Stimulated activated CD4-positive, alpha-beta T cell treated with anti-CD3 and anti-CD28 coated beads, Interleukin-12 subunit alpha, Interleukin-12 subunit beta, amount 100 ng/mL, for 24 hours (primary cell): ENCODE measurements around the gene PMPCA.
"Not testable (repeated sequence)": the region's sequence is repeated elsewhere in the genome, so short reads cannot be mapped to it uniquely, and the experiment has no call there.

Source experiments
- DNase-seq, 2 experiments: peaks; one replicate each; pipeline ENCODE4 v3.0.0-alpha.2; 2020; ENCODE audit warnings: low read depth in 2 of 2

The PMPCA gene

DNA sequence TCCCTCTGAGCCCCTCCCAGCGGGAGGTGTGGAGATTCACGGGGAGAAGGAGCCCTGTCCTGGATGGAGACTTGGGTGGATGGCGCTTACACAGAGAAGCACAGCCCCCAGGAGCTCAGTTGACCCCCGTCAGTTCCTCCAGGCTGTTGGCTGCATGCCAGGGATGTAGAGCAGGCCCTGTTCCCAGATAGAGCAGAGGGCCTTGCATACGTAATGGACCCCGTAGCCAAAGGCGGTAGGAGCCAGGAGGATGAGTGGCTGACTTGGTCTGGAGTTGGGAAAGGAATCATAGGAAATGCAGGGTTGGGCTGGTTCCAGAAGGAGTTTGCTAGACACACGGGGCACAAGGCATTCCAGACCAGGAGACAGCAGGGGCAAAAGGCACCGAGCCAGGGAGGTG is 2.5 kb downstream of the PMPCA start:
- no peak for DNase-seq

DNA sequence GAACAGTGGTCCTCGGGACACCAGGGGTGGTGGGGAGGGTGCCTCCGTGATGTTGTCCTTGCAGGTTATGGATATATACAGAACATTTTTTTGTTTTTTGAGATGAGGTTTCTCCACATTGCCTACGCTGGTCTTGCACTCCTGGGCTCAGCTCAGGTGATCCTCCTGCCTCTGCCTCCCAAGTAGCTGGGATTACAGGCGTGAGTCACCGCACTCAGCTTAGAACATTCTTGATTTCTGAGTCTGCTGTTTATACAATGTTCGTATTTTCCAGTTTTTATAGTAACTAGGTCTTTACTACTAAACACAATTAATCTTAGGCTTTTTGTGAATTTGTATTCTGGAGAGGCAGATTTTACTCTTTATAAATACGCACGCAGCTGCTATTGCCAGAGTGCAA is 6.0 kb downstream of the PMPCA start:
- no peak for DNase-seq

DNA sequence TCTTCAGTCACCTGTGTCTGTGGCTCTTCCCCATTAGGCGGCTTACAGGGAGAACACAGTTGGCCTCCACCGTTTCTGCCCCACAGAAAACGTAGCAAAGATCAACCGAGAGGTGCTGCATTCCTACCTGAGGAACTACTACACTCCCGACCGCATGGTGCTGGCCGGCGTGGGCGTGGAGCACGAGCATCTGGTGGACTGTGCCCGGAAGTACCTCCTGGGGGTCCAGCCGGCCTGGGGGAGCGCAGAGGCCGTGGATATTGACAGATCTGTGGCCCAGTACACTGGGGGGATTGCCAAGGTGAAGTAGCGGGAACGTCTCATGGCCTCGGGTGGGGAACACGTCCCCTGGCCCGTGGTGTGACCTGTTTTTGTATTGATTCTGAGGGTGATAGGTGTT is 6.5 kb downstream of the PMPCA start:
- no peak for DNase-seq

DNA sequence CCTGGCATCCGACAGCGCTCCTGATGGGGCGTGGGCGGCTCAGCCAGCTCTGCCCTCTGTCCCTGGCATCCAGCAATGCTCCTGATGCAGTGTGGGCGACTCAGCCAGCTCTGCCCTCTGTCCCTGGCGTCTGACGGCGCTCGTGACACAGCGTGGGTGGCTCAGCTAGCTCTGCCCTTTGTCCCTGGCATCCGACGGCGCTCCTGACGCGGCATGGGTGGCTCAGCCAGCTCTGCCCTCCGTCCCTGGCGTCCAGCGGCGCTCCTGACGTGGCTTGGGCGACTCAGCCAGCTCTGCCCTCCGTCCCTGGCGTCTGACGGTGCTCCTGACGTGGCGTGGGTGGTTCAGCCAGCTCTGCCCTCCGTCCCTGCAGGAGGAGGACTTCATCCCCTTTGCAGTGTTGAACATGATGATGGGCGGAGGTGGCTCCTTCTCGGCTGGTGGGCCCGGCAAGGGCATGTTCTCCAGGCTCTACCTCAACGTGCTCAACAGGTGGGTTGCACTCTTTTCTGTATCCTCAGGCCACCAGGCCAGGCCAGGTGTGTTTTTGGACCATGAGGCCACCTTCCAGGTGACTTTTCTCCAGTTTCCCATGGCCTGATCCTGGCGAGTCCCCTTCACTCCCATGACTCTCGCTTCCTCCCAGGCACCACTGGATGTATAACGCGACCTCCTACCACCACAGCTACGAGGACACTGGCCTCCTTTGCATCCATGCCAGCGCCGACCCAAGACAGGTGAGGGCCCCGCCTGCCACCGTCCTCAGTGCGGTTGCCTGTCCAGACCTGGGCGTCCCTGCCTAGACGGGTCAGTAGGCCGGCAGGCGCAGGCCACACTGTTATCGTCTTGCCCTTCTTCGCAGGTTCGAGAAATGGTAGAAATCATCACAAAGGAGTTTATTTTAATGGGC is 8.0 kb downstream of the PMPCA start:
- DNase-seq, result no peak

DNA sequence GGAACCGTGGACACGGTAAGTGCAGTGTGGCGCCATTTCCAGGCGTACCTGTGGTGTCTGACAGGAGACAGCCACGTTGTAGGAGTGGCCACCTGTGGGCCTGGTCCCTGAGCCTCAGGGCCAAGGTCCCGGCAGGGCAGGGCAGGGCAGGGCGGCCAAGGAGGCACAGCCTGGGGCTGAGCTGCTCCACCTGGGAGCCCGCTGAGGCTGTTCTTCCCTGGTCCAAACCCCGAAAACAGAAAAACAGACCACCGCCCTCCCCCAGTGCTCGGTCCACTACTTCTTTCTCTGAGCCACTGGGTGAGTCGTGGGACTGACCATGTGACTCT is 8.6 kb downstream of the PMPCA start:
- no peak for DNase-seq

DNA sequence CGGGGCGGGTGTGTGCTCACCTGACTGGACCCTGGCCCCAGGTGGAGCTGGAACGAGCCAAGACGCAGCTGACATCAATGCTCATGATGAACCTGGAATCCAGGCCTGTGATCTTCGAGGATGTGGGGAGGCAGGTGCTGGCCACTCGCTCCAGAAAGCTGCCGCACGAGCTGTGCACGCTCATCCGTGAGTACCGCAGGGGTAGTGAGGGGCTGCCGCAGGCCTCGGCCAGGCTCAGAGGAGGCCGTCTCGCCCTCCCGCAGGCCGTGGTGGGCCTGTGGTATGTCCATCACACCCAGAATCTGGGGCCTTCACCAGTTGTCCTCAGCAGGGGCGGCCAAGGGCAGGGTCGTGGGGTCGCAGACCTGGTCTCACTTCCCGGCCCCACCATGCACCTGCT is 11.3 kb downstream of the PMPCA start:
- DNase-seq, result no peak

DNA sequence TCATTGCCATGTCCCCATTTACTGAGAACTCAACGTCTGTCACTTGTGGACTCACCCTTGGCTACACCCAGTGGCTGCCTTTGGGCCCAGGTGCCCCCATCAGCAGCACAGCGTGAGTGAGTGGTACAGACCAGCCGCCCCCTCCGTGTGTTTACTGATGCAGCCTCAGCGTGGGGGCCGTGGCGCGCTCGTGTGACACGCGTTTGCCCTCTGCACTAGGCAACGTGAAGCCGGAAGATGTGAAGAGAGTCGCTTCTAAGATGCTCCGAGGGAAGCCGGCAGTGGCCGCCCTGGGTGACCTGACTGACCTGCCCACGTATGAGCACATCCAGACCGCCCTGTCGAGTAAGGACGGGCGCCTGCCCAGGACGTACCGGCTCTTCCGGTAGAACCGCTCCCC is 12.4 kb downstream of the PMPCA start:
- no peak for DNase-seq

DNA sequence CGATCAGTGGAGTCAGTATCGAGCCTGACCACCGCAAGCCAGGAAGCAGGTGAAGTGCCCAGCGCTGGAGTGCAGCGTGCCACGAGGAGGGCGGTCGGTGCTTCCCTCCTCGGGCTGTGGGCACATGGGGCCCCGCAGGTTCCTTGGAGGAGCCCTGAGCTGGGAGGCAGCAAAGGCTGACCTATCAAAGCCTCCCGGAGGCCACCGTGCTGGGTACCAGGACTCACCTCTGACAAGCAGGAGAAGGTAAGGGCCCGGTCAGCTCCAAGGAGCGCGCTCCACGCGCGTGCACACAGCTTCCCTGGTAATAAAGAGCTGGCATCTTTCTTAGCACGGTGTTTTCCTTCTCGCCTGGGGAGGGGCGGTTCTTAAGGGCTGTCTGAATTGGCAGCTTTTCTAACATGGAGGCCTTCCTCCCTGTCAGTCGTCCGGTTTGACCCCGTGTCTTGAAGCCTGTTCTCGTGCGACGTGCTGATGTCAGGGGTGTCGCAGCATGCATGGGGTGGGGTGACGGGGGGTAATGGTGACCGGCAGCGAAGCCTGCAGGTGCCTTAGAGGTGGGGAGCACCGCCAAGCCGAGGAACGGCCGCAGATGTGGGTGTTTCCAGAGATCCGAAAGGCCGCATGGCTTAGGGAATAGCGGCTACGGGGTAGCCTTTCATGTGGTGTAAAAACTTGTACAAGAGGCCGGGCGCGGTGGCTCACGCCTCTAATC is 13.1 kb downstream of the PMPCA start:
- no peak for DNase-seq

DNA sequence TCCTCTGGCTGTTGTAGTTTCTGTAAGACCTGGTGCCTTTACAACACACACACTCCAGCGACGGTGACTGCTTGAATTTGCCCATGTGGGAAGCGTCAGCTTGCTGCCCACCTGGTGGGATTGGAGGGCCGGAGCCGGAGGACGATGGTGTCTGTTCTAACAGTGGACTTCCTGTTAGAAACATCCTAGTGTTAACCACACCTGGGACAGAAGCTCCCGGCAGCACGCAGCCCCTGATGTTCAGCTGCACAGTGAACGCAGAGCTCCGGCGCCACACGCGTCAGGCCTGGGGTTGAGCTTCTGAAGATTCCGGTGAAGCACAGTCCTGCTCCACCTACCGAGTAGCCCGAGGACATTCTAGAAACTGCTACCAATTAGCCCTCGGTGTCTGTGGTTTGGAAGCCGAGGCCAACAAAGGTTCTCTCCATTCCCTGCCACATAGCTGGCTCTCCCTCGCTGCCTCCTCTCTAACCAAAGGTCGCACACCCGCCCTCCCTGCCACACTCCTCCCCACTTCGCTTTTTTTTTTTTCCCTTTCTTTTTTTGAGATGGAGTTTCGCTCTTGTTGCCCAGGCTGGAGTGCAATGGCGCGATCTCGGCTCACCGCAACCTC is 14.4 kb downstream of the PMPCA start:
- no peak for DNase-seq

DNA sequence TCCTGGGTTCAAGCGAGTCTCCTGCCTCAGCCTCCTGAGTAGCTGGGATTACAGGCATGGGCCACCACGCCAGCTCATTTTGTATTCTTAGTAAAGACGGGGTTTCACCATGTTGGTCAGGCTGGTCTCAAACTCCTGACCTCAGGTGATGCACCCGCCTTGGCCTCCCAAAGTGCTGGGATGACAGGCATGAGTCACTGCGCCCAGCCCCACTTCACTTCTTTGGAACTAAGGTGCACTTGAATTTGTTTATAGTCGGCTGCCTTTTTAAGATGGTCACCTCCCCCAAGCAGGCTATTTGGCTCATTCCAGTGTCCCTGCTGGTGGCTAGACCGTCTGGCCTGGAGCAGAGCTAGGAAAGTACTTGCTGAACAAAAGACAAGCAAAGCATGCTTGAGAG is 14.9 kb downstream of the PMPCA start:
- DNase-seq, result not testable (repeated sequence)

DNA sequence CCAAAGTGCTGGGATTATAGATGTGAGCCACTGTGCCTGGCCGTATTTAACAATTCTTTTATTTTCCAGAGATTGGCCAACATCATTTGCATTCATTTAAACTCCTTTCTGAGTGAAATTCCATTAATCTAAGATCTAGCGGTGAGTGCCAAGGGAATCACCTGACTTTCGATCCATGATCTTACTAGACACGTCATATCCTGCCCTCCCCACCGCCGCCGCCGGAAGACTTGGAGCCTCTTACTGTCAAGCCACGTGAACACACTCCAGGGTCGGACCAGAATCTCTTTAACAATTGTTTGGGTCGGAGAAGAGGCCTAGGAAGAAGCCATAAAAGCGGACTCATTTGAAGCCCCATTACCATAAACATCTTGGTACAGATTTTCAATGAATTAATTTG is 16.3 kb downstream of the PMPCA start:
- DNase-seq, result no peak

DNA sequence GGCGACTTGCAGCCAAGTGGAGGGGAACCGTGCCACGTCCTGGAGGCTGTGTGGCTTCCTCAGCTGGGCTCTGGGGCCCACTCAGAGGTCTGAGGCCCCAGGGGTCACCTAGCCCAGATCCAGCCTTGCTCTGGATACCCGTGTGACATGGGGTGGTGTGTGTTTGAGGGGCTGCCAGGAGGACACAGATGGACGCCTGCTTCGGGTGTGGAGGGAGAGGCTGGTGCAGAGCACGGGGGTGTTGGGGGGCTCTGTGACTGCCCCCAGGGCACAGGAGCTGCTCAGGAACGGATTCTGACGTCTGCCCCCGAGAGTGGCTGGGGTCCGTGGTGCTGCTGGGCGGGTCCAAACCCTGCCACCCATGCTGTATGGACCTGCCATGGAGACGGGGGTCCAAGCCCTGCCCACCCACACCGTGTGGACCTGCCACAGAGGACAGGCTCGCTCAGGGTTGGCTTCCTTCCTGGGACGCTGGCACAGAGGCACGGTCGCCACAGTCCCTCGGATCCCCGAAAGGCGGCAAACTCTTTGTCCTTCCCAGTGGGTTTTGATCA is 18.7 kb downstream of the PMPCA start:
- no peak for DNase-seq

DNA sequence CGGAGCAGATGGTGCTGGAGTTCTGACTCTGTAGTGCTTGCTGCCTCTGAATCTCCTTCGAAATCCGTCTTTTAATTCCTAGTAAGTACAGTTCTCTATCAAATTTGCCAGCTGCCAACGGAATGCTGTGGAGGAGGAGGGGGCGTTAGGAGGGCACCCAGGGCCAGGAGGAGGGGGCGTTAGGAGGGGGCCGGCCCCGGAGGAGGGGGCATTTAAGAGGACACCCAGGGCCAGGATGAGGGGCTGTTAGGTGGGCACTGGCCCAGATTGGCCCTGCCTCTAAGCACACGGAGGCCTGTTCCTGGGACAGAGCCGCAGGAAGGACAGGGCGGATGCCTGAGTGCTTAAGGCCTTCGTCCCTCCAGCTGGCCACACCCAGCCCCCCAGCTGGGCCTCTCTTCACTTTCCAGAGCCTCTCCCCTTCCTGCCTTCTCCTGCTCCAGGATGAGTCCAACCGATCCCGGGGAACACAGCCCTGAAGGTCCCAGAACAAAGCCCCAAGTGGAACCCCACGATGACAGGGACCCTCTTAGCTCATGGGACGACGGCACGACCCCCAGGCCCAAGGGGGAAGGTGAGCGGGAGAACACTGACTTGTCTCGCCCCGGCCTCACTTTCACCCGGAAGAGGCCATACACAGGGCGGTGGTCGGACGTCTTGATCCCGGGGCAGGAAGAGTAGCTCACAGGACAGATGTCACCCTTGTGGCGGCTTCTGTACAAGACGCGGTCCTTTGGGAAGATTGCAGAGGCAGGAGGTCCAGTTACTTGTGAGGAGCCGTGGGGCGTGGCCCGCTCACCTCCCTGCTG is 19.4 kb downstream of the PMPCA start:
- no peak for DNase-seq

DNA sequence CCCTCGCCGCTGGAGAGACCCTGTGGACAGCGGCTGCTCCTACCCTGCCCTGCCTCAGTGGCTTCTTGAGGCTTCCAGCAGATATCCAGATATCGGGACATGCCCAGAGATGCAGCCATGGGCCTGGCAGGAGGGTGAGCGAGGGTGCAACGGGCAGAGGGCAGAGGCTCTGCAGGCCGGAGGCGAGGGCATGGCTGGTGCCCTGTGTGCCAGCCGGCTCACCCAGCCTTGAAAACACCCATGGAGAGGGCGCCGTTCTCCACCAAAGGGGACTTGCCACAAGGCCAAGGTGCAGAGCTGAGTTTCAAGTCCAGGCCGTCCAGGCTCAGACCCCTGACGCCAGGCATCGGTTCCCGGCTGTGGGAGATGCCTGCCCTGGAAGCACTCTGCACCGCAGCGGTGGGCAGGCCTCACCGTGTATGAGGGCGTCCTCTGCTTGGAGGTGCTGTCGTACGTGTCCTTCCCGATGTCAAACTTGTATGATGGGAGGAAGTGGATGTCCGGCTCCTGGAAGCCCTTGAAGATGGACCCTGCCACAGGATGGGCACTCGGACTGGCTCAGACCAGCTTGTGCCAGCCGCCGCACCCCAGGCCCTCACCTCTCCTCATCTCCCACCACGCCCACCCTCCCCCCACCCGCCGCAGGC is 20.3 kb downstream of the PMPCA start:
- DNase-seq, result no peak

DNA sequence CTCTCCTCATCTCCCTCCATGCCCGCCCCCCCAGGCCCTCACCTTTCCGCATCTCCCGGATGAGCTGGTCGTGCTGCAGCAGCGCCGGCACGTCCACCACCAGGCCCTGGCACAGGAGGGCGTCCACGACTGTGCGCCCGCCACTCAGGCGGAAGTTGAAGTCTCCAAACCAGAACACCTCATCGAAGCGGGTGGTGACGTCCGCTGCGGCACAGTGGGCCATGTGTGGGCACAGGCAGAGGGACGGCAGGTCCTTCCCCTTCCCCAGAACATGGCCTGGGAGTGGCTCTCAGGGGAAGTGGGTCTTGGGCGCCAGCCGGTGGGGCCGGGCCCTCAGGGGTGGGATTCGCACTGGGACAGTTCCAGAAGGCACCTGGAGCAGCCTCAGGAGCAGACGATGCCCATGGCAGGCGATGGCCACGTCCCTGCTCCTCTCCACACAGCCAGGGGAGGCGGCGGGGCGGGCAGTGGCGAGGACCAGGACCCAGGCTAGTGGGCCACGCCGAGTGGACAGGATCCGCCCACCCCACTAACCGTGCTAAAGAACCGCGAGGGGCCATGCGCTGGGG is 21.4 kb downstream of the PMPCA start:
- no peak for DNase-seq

DNA sequence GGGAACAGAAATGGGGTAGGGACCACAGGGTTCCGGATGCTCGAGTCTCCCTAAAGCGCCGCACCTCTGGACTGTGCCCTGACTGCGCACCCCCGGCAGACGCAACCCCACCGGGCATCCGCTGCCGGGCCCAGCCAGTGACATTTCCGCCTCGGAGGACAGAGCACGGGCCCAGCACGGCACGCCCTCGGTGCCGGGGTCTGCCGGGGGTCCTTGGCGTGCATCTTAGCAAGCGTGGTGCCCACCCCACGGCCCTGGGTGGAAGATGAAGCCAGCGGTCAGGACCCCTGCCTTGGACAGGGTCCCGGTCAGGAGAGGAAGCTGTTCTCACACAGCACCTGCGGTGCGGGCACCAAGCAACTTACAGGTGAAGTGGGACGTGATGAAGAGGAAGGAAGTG is 22.1 kb downstream of the PMPCA start:
- DNase-seq, result no peak

DNA sequence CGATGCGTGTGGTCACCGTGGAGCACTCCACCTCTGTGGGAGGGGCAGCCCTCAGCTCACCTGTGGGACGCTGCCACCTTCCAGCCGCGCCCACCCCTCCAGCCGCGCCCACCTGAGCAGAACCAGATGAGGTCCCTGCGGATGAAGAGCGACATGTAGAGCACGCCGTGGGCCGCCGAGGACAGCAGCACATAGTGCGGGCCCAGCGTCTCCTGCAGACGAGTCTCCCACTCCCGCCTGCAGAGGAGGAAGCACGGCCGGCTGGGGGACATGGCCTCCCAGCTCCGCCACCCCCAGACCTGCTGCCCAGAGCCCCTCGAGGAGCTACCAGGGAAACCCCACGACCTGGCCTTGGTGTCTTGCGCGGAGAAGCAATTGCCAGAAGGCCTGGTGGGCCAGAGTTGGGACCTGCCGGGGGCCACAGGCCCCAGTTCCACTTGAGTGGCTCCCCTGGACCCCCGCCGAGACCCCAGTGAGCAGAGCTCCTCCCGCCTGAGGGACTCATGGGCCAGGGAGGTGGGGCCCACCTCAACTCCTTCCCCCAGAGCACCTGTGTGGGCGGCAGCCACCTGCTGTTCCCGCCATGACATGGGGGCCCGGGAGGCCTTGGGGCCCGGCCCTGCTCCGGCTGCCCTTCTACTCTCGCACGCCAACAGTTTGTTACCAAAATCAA is 22.7 kb downstream of the PMPCA start:
- DNase-seq, result no peak

DNA sequence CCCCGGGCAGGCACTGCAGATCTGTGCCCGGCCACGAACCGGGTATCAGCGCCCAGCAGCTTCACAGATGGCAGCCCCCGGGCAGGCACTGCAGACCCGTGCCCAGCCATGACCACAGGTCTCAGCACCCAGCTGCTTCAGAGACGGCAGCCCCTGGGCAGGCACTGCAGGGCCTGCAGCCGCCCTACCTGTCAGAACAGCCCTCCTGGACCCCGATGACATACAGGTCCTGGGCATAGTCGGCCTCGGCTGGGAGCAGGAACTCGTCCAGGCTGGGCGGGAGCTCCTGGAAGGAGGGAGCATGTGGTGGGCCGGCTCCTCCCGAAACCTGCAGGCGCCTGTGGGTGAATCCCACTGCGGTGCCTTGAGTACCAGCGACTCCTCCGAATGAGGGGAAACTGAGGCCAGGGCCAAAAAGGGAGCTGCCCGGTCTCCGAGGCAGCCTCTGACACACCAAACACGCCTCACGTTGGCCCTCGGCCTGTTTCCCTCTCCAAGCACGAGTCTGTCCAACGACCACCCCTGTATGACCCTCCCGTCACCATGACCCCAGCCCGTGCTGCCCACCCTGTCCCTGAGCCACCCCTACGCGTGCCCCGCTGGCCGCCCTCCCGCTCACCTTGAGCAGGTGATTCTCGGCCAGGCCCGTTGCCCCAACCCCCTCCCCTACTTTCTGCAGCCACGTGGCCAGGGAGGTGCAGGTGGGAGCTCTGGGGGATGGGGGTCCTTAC is 23.6 kb downstream of the PMPCA start:
- DNase-seq, result no peak

DNA sequence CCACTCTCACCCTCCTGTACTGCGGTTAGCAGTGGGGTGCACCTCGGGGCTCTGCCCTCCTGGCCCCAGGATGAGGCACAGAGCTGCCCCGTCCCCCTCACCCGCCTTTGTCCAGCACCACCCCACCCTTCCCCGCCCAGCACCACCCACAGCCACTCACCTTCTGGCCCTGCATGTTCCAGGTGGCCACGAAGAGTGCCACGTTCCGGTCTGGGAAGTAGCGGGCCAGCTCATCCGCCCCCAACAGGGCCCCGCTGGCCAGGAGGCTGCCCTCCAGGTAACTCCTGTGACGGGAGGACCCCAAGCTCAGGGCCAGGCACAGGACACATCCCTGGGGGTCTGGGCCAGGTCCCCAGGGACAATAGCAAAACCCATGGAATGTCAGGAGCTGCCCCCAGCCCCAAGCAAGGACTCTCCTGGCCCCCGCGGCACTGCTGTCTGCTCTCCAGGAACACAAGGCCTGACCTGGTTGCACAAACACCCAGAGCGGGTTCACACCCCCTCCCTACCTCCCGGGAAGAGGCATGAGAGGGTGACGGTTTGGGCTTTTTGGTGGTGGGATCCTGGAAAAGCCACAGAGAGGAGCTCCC is 24.2 kb downstream of the PMPCA start:
- no peak for DNase-seq
